H1 (cell line): ENCODE measurements around the gene TPPP2. TPM values are rescaled to one million over a fixed set of nuclear protein-coding genes. Genes with fewer than 3 reads are reported as not detected.

Experiments
- CTCF ChIA-PET: fragments of 300-600 bp; sonication (Branson Sonifier 250); formaldehyde crosslinking; loops from one replicate; lab custom pipeline; 2021; ENCODE audit not compliant: partially characterized antibody; lab: Charles Lee
- POLR2A ChIA-PET: fragments of 300-600 bp; sonication (Branson Sonifier 250); formaldehyde crosslinking; loops from one replicate; lab custom pipeline; 2021; ENCODE audit warnings: inconsistent platforms; ENCODE audit not compliant: partially characterized antibody; lab: Charles Lee
- DNase-seq, 2 experiments: peaks; one replicate each; pipeline versions ENCODE4 v3.0.0 to v3.0.0-alpha.2; 2010 to 2022; ENCODE audit warnings: low spot score in 2 of 2, low read depth in 1 of 2, mixed read lengths in 1 of 2
- FAIRE-seq: peaks from 2 replicates; lab custom pipeline; 2011; peaks lifted over from hg19 to GRCh38; lab: Jason Lieb, UNC
- H2AFZ ChIP-seq: 2 replicates; pipeline ENCODE4 v1.8.1; 2012; ENCODE audit warnings: low read length, inconsistent platforms
- H2AK5ac ChIP-seq: 2 replicates; pipeline ENCODE4 v1.6.1; 2013; ENCODE audit warnings: low read depth, low read length
- H2BK120ac ChIP-seq: replicated peaks from 2 replicates; pipeline ENCODE3; 2013; ENCODE audit warnings: low read depth, low read length, inconsistent platforms
- H2BK12ac ChIP-seq: 2 replicates; pipeline ENCODE4 v1.6.1; 2013; ENCODE audit warnings: low read depth, low read length
- H2BK15ac ChIP-seq: 2 replicates; pipeline ENCODE4 v1.6.1; 2013; ENCODE audit warnings: low read length
- H2BK20ac ChIP-seq: 2 replicates; pipeline ENCODE4 v1.6.1; 2013; ENCODE audit warnings: low read length
- H2BK5ac ChIP-seq: 2 replicates; pipeline ENCODE4 v1.6.1; 2013; ENCODE audit warnings: low read depth, low read length
- H3K14ac ChIP-seq: 2 replicates; pipeline ENCODE4 v1.6.1; 2013; ENCODE audit warnings: inconsistent platforms; ENCODE audit not compliant: insufficient read length
- H3K18ac ChIP-seq: 2 replicates; pipeline ENCODE4 v1.6.1; 2013; ENCODE audit warnings: low read length; ENCODE audit errors: extremely low read depth
- H3K23ac ChIP-seq: 2 replicates; pipeline ENCODE4 v1.6.1; 2013; ENCODE audit warnings: inconsistent platforms; ENCODE audit not compliant: insufficient read length
- H3K23me2 ChIP-seq: 2 replicates; pipeline ENCODE4 v1.6.1; 2013; ENCODE audit warnings: low read depth, low read length
- H3K27ac ChIP-seq: 2 replicates; pipeline ENCODE4 v1.6.1; 2011; ENCODE audit warnings: low read depth, low read length, inconsistent platforms
- H3K27me3 ChIP-seq, 4 experiments: replicated peaks in 1 of 4; 1 replicate in 1 of 4; 2 replicates in 3 of 4; pipeline versions ENCODE4 v1.6.1 to v1.8.1; 2011 to 2013; ENCODE audit warnings: low read length in 3 of 4, mild to moderate bottlenecking in 3 of 4, inconsistent platforms in 2 of 4, mixed read lengths in 2 of 4, moderate library complexity in 1 of 4; ENCODE audit not compliant: control insufficient read depth in 3 of 4, insufficient read depth in 3 of 4; ENCODE audit errors: extremely low read depth in 1 of 4
- H3K36me3 ChIP-seq, 4 experiments: 2 replicates each; pipeline versions ENCODE4 v1.6.1 to v1.8.1; 2011 to 2013; ENCODE audit warnings: mild to moderate bottlenecking in 4 of 4, low read length in 3 of 4, moderate library complexity in 2 of 4, control low read depth in 1 of 4, inconsistent platforms in 1 of 4; ENCODE audit not compliant: insufficient read depth in 4 of 4, control insufficient read depth in 2 of 4
- H3K4ac ChIP-seq: replicated peaks from 2 replicates; pipeline ENCODE3; 2013; ENCODE audit warnings: low read length, low read depth, mixed read lengths, inconsistent platforms; ENCODE audit not compliant: insufficient read length
- H3K4me1 ChIP-seq, 4 experiments: replicated peaks in 1 of 4; 1 replicate in 1 of 4; 2 replicates in 3 of 4; pipeline versions ENCODE4 v1.6.1 to v1.8.1; 2011 to 2013; ENCODE audit warnings: low read length in 3 of 4, inconsistent platforms in 2 of 4, mixed read lengths in 1 of 4; ENCODE audit not compliant: insufficient read depth in 4 of 4, control insufficient read depth in 3 of 4
- H3K4me2 ChIP-seq, 2 experiments: 2 replicates each; pipeline versions ENCODE4 v1.6.1 to v1.8.1; 2011 to 2013; ENCODE audit warnings: low read depth in 2 of 2, low read length in 2 of 2, control low read depth in 1 of 2, inconsistent platforms in 1 of 2, mild to moderate bottlenecking in 1 of 2; ENCODE audit not compliant: insufficient read depth in 1 of 2
- H3K4me3 ChIP-seq, 4 experiments: fragments of 200-600, 300-600 bp in 1 of 4; sonication (generic), shearing (Covaris generic), sonication (Bioruptor Twin) in 1 of 4; 2 replicates each; pipeline versions ENCODE4 v1.5.1 to v1.8.1; 2011 to 2016; ENCODE audit warnings: low read length in 4 of 4, low read depth in 3 of 4, control low read depth in 2 of 4, inconsistent platforms in 2 of 4, mild to moderate bottlenecking in 2 of 4, mixed read lengths in 1 of 4, moderate library complexity in 1 of 4; ENCODE audit not compliant: insufficient read depth in 2 of 4; ENCODE audit errors: extremely low read depth in 1 of 4
- H3K56ac ChIP-seq: replicated peaks from 2 replicates; pipeline ENCODE3; 2013; ENCODE audit warnings: low read depth, mild to moderate bottlenecking, mixed read lengths, low read length, inconsistent platforms; ENCODE audit not compliant: insufficient read length
- H3K79me1 ChIP-seq: 2 replicates; pipeline ENCODE4 v1.6.1; 2013; ENCODE audit warnings: low read depth, low read length, control low read depth
- H3K79me2 ChIP-seq, 2 experiments: 2 replicates each; pipeline versions ENCODE4 v1.6.1 to v1.8.1; 2012 to 2013; ENCODE audit warnings: low read length in 2 of 2, mild to moderate bottlenecking in 2 of 2, inconsistent platforms in 1 of 2; ENCODE audit not compliant: insufficient read depth in 2 of 2, control insufficient read depth in 1 of 2
- H3K9ac ChIP-seq, 4 experiments: replicated peaks in 1 of 4; 1 replicate in 1 of 4; 2 replicates in 3 of 4; pipeline versions ENCODE4 v1.6.1 to v1.8.1; 2011 to 2013; ENCODE audit warnings: low read depth in 3 of 4, low read length in 3 of 4, control low read depth in 2 of 4, mild to moderate bottlenecking in 2 of 4, moderate library complexity in 2 of 4, inconsistent platforms in 1 of 4; ENCODE audit errors: extremely low read depth in 1 of 4
- H3K9me3 ChIP-seq, 2 experiments: 2 replicates each; pipeline versions ENCODE4 v1.6.1 to v1.8.1; 2012 to 2013; ENCODE audit warnings: mild to moderate bottlenecking in 2 of 2, moderate library complexity in 2 of 2, control low read depth in 1 of 2, inconsistent platforms in 1 of 2, low read depth in 1 of 2, low read length in 1 of 2, mixed read lengths in 1 of 2; ENCODE audit not compliant: insufficient read depth in 2 of 2
- H4K20me1 ChIP-seq, 2 experiments: replicated peaks in 1 of 2; 2 replicates each; pipeline versions ENCODE3 to v1.8.1; 2011 to 2013; ENCODE audit warnings: inconsistent platforms in 2 of 2, low read length in 2 of 2, mild to moderate bottlenecking in 1 of 2; ENCODE audit not compliant: insufficient read depth in 2 of 2, control insufficient read depth in 1 of 2
- H4K5ac ChIP-seq: 2 replicates; pipeline ENCODE4 v1.6.1; 2013; ENCODE audit warnings: low read length, low read depth, mixed read lengths, inconsistent platforms; ENCODE audit not compliant: insufficient read length
- H4K8ac ChIP-seq: 2 replicates; pipeline ENCODE4 v1.8.0; 2013; ENCODE audit warnings: mild to moderate bottlenecking, moderate library complexity, low read length, inconsistent platforms; ENCODE audit not compliant: insufficient read depth; ENCODE audit errors: extremely low read depth
- H4K91ac ChIP-seq: replicated peaks from 2 replicates; pipeline ENCODE3; 2013; ENCODE audit warnings: low read length, mixed read lengths, inconsistent platforms; ENCODE audit not compliant: insufficient read length
- ATF2 ChIP-seq: IDR thresholded peaks from 2 replicates; pipeline ENCODE4 v1.6.1; 2012; ENCODE audit warnings: low read length, inconsistent platforms
- BCL11A ChIP-seq, 2 experiments: IDR thresholded peaks; one replicate each; pipeline ENCODE4 v1.6.1; 2011; ENCODE audit warnings: low read depth in 2 of 2, low read length in 2 of 2, mild to moderate bottlenecking in 2 of 2
- CTCF ChIP-seq, 3 experiments: IDR thresholded peaks; 1 replicate in 2 of 3; 2 replicates in 1 of 3; pipeline versions ENCODE4 v1.5.1 to v1.6.1; 2011; ENCODE audit warnings: low read length in 3 of 3, mild to moderate bottlenecking in 3 of 3, inconsistent platforms in 2 of 3, low read depth in 1 of 3, moderate library complexity in 1 of 3; ENCODE audit not compliant: insufficient read depth in 1 of 3; ENCODE audit errors: control extremely low read depth in 1 of 3
- FOSL1 ChIP-seq: IDR thresholded peaks from 2 replicates; pipeline ENCODE4 v1.6.1; 2011; ENCODE audit warnings: mild to moderate bottlenecking, low read depth, low read length, moderate library complexity; ENCODE audit not compliant: insufficient read depth
- SP4 ChIP-seq: IDR thresholded peaks from 2 replicates; pipeline ENCODE4 v1.6.1; 2012; ENCODE audit warnings: low read length, inconsistent platforms
- TAF7 ChIP-seq: optimal IDR thresholded peaks from 2 replicates; pipeline ENCODE3; 2011; ENCODE audit warnings: low read depth, mild to moderate bottlenecking, inconsistent platforms, low read length, moderate library complexity, borderline replicate concordance
- YY1 ChIP-seq: IDR thresholded peaks from 2 replicates; pipeline ENCODE4 v1.6.1; 2011; ENCODE audit warnings: low read depth, mild to moderate bottlenecking, low read length
- WGBS, 2 experiments: shearing (Covaris generic) in 1 of 2; methylation state at CpG; one replicate each; pipeline versions ENCODE4 v1.1.6 to v1.1.7; 2013 to 2015; ENCODE audit warnings: low lambda C conversion rate in 2 of 2, mixed read lengths in 2 of 2, inconsistent platforms in 1 of 2, low coverage in 1 of 2, missing lambda C conversion rate in 1 of 2; ENCODE audit not compliant: insufficient replicate concordance in 2 of 2, insufficient coverage in 1 of 2, insufficient read length in 1 of 2; ENCODE audit errors: extremely low coverage in 1 of 2, missing lambda C conversion rate in 1 of 2; 5-methylcytosine and 5-hydroxymethylcytosine counted together
- polyA plus RNA-seq, 7 experiments: library from polyadenylated mRNA; depleted of rRNA in 3 of 7; stranded (reverse) in 5 of 7; unstranded in 2 of 7; fragments of >200 nt in 5 of 7; fragments of 200-250 nt in 2 of 7; gene quantifications; 1 replicate in 5 of 7; 2 replicates in 1 of 7; 4 replicates in 1 of 7; pipeline versions ENCODE4 v1.2.1 to v1.2.3, GENCODE V29; 2011 to 2013; ENCODE audit warnings: missing spikeins in 2 of 7, mixed read lengths in 2 of 7
- total RNA-seq: library from RNA; stranded (reverse); fragmentation: NEBNext Ultra II Directional; extraction: Animal tissue kit (Norgen Biotek cat#: 25700); gene quantifications from 2 replicates; pipeline ENCODE4 v1.2.1, GENCODE V29; 2021

The TPPP2 gene
- total and polyA plus RNA-seq, 2 of the 8 experiments (the other 6 are each of a cell fraction or from before 2014, with no cell fraction given): not detected

GRCh38 chr14:21060614-21061346 is 30.8 kb downstream of the TPPP2 start:
- DNase-seq (no peak), FAIRE-seq (no peak)
- Histone ChIP-seq H3K4me1 (no peaks in the 10 kb centered on the region; a peak in 2 of 7 replicates), H4K91ac (no peak overlapping the region), H3K23me2 (no peaks in the 10 kb centered on the region), H3K9ac (no peak overlapping the region), H2BK120ac (no peak overlapping the region), H3K4me2 (no peak overlapping the region), H3K4ac (no peak overlapping the region), H3K79me1 (no peaks in the 10 kb centered on the region), H3K56ac (no peak overlapping the region), H3K27me3 (no peaks in the 10 kb centered on the region; a peak in 1 of 7 replicates), H4K8ac (no peak overlapping the region), H3K36me3 (no peaks in the 10 kb centered on the region), H3K18ac (no peak overlapping the region), H2BK20ac (no peak overlapping the region), H2BK5ac (no peak overlapping the region), H2BK15ac (no peak overlapping the region), H3K4me3 (no peak overlapping the region), H3K23ac (no peak overlapping the region), H4K20me1 (no peaks in the 10 kb centered on the region), H4K5ac (no peak overlapping the region), H3K9me3 (no peaks in the 10 kb centered on the region), H2AK5ac (no peak overlapping the region), H3K27ac (no peak overlapping the region), H3K79me2 (no peaks in the 10 kb centered on the region), H3K14ac (no peak overlapping the region), H2BK12ac (no peak overlapping the region), H2AFZ (no peak overlapping the region)
- 86% methylated on average over 13 of the region's 13 CpGs; no CpG with 5 or more reads in 1 of the 2 experiments for WGBS, 2 experiments
- ChIA-PET CTCF (interaction anchor here (0.7 to 2.5 kb wide), 4 partner anchors 17 to 46 kb away, joined by 3 to 8 read pairs (median 4); no protein-coding TSS in a partner anchor), POLR2A (interaction anchor here (3.7 kb wide), 1 partner anchor 11 kb away, joined by 17 read pairs; no protein-coding TSS in a partner anchor)
- TF ChIP-seq TAF7 (no peak), CTCF (IDR thresholded peaks at IDR 0.05; ENCODE audit: control extremely low read depth in 1 of 3, insufficient read depth in 1 of 3, low read depth in 1 of 3, low read length in 3 of 3) (no peak), BCL11A (IDR thresholded peaks at IDR 0.05; ENCODE audit: low read depth in 2 of 2, low read length in 2 of 2) (no peak), SP4 (no peak), YY1 (no peak), FOSL1 (no peak), ATF2 (no peak)
